ENCODE results near the gene IQCE. TPM values are rescaled to one million over a fixed set of nuclear protein-coding genes. Genes with fewer than 3 reads are reported as not detected.

IQCE gene
- total and polyA plus RNA-seq, 2 donors from 2014 or later = 6.1 to 27.8 TPM

DNA sequence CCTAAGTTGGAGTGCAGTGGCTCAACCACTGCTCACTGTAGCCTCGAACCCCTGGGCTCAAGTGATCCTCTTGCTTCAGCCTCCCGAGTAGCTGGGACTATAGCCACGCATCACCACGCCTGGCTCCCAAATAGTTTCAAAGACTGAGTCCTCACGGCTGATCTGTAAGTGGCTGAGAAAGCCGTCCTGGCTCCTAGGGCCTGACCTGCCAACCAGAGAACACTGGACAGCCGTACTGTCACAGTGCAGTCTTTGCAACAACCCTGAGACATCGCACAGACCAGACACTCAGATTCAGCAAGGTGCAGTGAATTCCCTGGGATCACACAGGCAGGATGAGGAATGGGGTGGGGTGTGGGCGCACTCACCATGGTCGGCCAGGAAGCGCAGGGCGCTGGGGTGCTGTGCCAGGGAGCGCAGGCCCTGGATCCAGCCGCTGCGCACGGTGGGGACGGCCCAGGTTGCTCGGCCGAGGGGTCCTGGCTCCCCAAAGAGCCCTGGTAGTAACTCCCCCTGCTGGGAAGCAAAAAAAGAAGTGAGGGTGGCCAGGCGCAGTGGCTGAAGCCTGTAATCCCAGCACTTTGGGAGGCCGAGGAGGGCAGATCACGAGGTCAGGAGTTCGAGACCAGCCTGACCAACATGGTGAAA lies 14.1 kb upstream of the IQCE start:
- FAIRE-seq (no peak), DNase-seq (peak in 1 of 5 donors; percentile 53)
- Histone ChIP-seq H3K36me3 (ENCODE audit: control insufficient read depth in 2 of 3, insufficient read depth in 3 of 3, low read length in 3 of 3) (peaks cover 4 to 15% (median 14%) of the 10 kb centered on the region in 3 donors), H3K4me1 (ENCODE audit: control insufficient read depth in 2 of 3, insufficient read depth in 2 of 3, low read depth in 1 of 3, low read length in 3 of 3) (no peaks in the 10 kb centered on the region), H3K9me3 (ENCODE audit: control insufficient read depth in 2 of 3, insufficient read depth in 1 of 3, low read length in 3 of 3) (no peaks in the 10 kb centered on the region), H3K27ac (ENCODE audit: low read depth in 2 of 2, low read length in 2 of 2) (no peak overlapping the region), H3K27me3 (ENCODE audit: control insufficient read depth, insufficient read depth, low read length) (no peaks in the 10 kb centered on the region), H3K9ac (ENCODE audit: low read length in 3 of 3) (no peak overlapping the region), H3K4me3 (ENCODE audit: low read length in 3 of 3) (no peak overlapping the region)
- intact Hi-C loops (cut with DNase I) = no loop called here
- TF ChIP-seq, protein P1, sequence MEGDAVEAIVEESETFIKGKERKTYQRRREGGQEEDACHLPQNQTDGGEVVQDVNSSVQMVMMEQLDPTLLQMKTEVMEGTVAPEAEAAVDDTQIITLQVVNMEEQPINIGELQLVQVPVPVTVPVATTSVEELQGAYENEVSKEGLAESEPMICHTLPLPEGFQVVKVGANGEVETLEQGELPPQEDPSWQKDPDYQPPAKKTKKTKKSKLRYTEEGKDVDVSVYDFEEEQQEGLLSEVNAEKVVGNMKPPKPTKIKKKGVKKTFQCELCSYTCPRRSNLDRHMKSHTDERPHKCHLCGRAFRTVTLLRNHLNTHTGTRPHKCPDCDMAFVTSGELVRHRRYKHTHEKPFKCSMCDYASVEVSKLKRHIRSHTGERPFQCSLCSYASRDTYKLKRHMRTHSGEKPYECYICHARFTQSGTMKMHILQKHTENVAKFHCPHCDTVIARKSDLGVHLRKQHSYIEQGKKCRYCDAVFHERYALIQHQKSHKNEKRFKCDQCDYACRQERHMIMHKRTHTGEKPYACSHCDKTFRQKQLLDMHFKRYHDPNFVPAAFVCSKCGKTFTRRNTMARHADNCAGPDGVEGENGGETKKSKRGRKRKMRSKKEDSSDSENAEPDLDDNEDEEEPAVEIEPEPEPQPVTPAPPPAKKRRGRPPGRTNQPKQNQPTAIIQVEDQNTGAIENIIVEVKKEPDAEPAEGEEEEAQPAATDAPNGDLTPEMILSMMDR (IDR thresholded peaks at IDR 0.05; ENCODE audit: borderline replicate concordance, extremely low read depth, insufficient read depth) = no peak

DNA sequence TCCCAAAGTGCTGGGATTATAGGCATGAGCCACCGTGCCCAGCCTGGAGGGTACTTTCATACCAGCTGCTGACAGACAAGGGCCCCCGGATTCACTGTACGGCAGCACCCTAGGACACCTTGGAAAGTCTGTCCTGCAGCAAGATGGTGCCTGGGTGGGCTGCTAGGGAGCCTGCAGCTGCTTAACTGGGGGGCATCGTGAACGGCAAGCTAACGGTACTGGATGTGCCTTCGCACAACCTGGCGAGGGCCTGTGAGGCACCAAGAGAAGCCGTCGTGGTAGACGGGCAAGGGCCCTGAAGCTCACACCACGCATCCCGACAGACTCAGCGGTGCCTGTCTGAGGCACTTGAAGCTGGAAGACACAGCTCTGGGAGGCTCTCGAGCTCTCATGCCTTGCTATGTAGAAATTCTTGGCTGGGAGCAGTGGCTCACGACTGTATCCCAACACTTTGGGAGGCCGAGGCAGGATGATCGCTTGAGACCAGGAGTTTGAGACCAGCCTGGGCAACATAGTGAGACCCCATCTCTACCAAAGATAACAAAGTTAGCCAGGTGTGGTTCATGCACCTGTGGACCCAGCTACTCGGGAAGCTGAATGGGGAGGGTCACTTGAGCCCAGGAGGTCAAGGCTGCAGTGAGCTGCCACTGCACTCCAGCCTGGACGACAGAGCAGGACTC lies 12.9 kb upstream of the IQCE start:
- intact Hi-C loops (cut with DNase I) = no loop called here
- Histone ChIP-seq H3K9ac (ENCODE audit: low read length in 3 of 3) (no peak overlapping the region), H3K4me3 (ENCODE audit: low read length in 3 of 3) (no peak overlapping the region), H3K4me1 (ENCODE audit: control insufficient read depth in 2 of 3, insufficient read depth in 2 of 3, low read depth in 1 of 3, low read length in 3 of 3) (no peaks in the 10 kb centered on the region), H3K9me3 (ENCODE audit: control insufficient read depth in 2 of 3, insufficient read depth in 1 of 3, low read length in 3 of 3) (no peaks in the 10 kb centered on the region), H3K27ac (ENCODE audit: low read depth in 2 of 2, low read length in 2 of 2) (no peak overlapping the region), H3K27me3 (ENCODE audit: control insufficient read depth, insufficient read depth, low read length) (no peaks in the 10 kb centered on the region), H3K36me3 (ENCODE audit: control insufficient read depth in 2 of 3, insufficient read depth in 3 of 3, low read length in 3 of 3) (peaks cover 5 to 15% (median 11%) of the 10 kb centered on the region in 3 donors)
- no peak for FAIRE-seq
- TF ChIP-seq, protein P1 (IDR thresholded peaks at IDR 0.05; ENCODE audit: borderline replicate concordance, extremely low read depth, insufficient read depth) = no peak
- DNase-seq = no peak

DNA sequence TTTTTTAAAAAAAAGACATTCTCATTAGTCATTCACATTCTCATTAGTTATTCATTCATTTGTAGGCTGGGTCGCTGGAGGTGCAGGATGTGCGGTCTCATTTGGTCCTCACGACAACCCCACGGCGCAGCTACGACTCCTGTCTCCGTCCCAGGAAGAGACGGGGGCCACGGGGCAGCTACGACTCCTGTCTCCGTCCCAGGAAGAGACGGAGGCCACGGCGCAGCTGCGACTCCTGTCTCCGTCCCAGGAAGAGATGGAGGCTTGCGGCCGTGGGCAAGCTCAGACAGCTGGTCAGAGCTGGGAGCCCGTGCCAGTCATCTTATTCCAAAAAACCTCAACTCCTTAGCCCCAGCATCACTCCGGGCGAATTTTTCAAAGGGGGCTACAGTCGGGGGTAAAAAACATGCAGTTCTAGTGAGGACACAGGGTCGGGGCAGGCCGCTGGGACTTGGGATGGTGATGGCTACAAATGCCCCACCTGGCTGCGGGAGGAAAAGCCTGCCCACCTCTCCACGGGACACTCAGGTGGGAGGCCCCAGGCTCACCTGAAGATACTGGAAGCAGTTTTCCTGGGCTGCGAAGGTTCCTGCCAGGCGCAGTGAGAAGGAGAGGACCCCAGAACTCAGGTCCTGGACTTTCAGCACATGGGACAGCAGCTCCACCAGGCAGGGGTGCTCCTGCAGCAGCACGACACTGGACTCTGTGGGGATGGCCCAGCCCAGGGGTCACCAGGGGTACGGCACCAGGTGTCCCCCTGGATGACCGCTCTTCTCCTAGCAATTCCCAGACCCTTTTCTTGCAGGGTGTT lies 11.8 kb upstream of the IQCE start:
- DNase-seq (no peak), FAIRE-seq (no peak)
- Histone ChIP-seq H3K4me3 (ENCODE audit: low read length in 3 of 3) (no peak overlapping the region), H3K27ac (ENCODE audit: low read depth in 2 of 2, low read length in 2 of 2) (no peak overlapping the region), H3K36me3 (ENCODE audit: control insufficient read depth in 2 of 3, insufficient read depth in 3 of 3, low read length in 3 of 3) (peaks cover 5 to 15% (median 11%) of the 10 kb centered on the region in 3 donors), H3K4me1 (ENCODE audit: control insufficient read depth in 2 of 3, insufficient read depth in 2 of 3, low read depth in 1 of 3, low read length in 3 of 3) (no peaks in the 10 kb centered on the region), H3K9ac (ENCODE audit: low read length in 3 of 3) (no peak overlapping the region), H3K27me3 (ENCODE audit: control insufficient read depth, insufficient read depth, low read length) (no peaks in the 10 kb centered on the region), H3K9me3 (ENCODE audit: control insufficient read depth in 2 of 3, insufficient read depth in 1 of 3, low read length in 3 of 3) (no peaks in the 10 kb centered on the region)
- TF ChIP-seq, protein P1 (IDR thresholded peaks at IDR 0.05; ENCODE audit: borderline replicate concordance, extremely low read depth, insufficient read depth) = no peak
- intact Hi-C loops (cut with DNase I) = no loop called here

Measured in kidney (tissue), 14 donors.